Stimulated activated CD4-positive, alpha-beta T cell treated with anti-CD3 and anti-CD28 coated beads, Interleukin-4, amount 100 ng/mL, for 24 hours (primary cell): ENCODE measurements around the gene TTC7B.

Experiments used
- DNase-seq: peaks from one replicate; pipeline ENCODE4 v3.0.0-alpha.2; 2020

Gene TTC7B

GRCh38 chr14:90553298-90553920 is 262.8 kb downstream of the TTC7B start:
- no peak for DNase-seq

GRCh38 chr14:90552465-90553297 is 263.5 kb downstream of the TTC7B start:
- DNase-seq: no peak

- no peak for DNase-seq
Measured at GRCh38 chr14:90551733-90552464, 264.3 kb downstream of the TTC7B start.

- no peak for DNase-seq
Measured at GRCh38 chr14:90551070-90551704, 265.0 kb downstream of the TTC7B start.

GRCh38 chr14:90549794-90550641 is 266.2 kb downstream of the TTC7B start:
- DNase-seq: no peak

GRCh38 chr14:90548455-90548854 is 267.8 kb downstream of the TTC7B start:
- no peak for DNase-seq

- DNase-seq: no peak
Measured at GRCh38 chr14:90547968-90548367, 268.3 kb downstream of the TTC7B start.

GRCh38 chr14:90547250-90547649 is 269.0 kb downstream of the TTC7B start:
- no peak for DNase-seq

- DNase-seq: no peak
Measured at GRCh38 chr14:90546767-90547166, 269.5 kb downstream of the TTC7B start.

- no peak for DNase-seq
Measured at GRCh38 chr14:90545966-90546751, 270.1 kb downstream of the TTC7B start.

- no peak for DNase-seq
Measured at GRCh38 chr14:90545382-90545781, 270.8 kb downstream of the TTC7B start.

- DNase-seq: no peak
Measured at GRCh38 chr14:90544971-90545370, 271.3 kb downstream of the TTC7B start.

GRCh38 chr14:90544566-90544965 is 271.7 kb downstream of the TTC7B start:
- no peak for DNase-seq

- DNase-seq: no peak
Measured at GRCh38 chr14:90543876-90544275, 272.4 kb downstream of the TTC7B start.

GRCh38 chr14:90541076-90541634 is 275.1 kb downstream of the TTC7B start:
- no peak for DNase-seq

- DNase-seq: no peak
Measured at GRCh38 chr14:90540437-90540836, 275.8 kb downstream of the TTC7B start.

GRCh38 chr14:90539996-90540395 is 276.2 kb downstream of the TTC7B start:
- DNase-seq: no peak

GRCh38 chr14:90539496-90539775 is 276.8 kb downstream of the TTC7B start:
- no peak for DNase-seq

GRCh38 chr14:90538716-90539495 is 277.3 kb downstream of the TTC7B start:
- no peak for DNase-seq

GRCh38 chr14:90538095-90538494 is 278.1 kb downstream of the TTC7B start:
- DNase-seq: no peak
